GM21381 (cell line): ENCODE data around the gene ADAMTS16.

Experiments used
- ATAC-seq: cut with Tn5 transposase; IDR thresholded peaks from one replicate; pipeline ENCODE4 v1.9.1; 2021; ENCODE audit warnings: mild to moderate bottlenecking, moderate library complexity; ENCODE audit not compliant: unreplicated experiment

The ADAMTS16 gene

DNA sequence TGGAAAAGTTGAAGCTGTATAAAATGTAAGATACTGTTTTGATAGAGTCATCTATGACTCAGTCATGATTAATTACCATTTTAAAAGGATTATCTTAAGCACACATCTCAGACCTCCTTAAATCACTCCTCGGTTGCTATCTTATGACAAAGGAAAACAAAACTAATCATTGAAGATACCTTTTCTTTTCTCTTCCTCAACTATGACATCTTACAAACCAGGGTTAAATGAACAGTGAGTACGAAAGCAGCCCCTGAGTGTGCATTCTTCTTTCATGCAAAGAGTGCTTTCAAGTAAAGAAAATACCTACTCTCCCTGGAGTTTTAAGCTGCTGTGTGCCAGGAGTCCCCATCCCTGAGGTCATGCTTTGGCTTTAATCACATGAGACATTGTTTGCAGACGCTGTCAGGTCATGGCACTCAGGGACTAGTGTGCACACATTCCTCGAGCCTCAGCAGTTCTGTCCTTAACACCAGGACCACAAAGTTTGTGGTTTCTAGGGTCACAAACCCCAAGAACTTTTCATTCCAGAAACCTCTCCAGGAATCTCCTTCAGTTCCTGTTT is 195.7 kb downstream of the ADAMTS16 start:
- ATAC-seq: no peak

DNA sequence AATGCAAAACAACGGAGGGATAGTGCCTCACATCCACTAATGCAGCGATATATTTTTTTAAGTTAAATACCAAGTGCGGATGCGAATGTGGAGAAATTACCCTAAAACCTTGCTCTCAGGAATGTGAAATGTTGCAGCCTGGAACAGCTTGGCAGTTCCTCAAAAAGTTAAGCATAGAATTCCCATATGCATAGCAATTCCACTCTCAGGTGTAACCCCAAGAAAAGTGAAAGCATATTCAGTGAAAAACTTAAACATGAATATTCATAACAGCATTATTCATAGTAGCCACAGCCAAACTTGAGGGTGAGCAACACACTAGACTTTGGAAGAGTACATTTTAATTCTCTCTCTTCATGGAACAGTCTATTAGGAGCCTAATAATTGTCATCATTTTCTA is 199.1 kb downstream of the ADAMTS16 start:
- ATAC-seq: no peak

DNA sequence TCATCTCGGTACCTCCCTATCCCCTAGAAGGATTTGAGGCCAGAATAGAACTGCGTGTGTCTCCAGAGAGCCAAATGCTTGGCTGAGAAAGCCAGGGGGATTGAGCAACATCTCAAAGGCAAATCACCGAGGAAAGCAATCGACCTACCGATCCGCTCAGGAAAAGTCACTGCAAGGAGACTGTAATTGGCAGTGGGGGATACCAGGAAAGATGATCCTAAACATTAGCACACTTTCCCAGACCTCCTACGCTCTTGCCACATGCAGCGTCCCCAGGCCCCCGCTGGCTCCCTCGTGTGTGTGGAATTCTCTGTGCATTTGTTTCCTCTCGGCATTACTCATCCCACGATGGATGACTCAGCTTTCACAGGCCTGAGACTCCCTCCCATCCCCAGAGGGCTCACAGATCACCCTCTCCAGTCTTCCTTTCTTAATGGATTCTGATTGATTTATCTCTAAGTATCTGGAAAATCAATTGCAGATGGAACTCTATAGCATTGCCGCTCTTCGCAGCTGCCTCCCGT is 200.1 kb downstream of the ADAMTS16 start:
- ATAC-seq: no peak

DNA sequence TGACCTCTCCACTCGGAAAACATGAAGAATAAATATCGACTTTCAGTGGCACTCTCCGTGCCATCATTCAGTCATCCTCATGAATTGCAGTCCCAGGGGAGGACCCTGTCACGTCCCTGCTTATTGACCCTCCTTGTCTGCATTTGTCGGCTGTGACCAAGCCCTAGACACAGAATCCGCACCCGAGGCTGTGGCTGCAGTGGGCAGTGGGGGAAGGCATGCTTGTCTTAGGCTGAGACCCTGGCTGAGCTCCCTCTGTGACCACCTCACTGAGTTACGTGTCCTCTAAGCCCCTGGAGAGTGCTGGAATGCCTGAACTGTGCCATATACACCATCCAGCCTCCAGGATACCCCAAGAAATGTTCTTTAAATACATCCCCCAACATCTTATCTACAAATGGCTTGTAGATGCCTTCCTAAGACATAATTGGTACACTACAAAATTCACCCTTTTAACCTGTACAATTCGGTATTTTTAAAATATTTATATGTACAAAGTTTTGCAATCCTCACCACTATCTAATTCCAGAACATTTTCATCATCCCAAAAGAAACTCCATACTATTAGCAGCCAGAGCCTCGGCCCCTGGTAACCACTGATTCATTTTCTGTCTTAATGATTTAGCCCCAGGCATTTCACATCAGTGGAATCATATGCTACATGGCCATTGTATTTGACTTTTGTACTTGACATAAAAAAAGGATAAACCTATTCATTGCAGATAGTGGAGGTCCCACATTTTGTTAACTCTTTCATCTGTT is 201.6 kb downstream of the ADAMTS16 start:
- ATAC-seq: no peak

DNA sequence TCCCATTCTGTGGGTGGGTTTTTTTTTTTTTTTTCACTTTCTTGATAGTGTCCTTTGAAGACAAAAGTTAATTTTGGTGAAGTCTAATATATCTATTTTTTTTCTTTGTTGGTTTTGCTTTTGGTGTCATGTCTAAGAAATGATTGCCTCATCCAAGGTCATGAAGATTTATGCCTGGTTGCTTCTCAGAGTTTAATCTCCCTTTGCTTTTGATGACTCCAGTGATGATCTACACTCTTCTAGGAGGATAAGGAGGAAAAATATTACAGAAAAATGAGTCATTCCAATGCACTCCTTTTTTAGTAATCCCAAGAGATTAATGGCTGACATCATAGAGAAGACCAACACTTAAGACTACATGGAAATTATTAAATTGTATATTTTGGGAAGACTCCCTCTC is 202.7 kb downstream of the ADAMTS16 start:
- no peak for ATAC-seq

DNA sequence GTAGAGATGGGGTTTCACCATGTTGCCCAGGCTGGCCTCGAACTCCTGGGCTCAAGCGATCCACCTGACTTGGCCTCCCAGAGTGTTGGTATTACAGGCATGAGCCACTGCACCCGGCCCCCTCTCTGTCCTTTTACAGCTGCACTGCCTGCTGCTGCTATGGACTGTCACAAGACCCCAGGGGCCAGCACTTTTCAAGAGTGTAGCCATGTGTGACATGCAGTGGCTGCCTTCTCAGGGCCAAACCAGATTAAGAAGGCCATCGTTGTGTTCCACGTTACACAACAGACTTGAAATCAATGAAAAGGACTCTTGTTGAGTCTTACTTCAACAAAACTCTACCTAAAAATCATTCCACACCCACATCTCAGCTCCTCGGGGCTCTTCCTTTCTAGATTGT is 203.4 kb downstream of the ADAMTS16 start:
- no peak for ATAC-seq

DNA sequence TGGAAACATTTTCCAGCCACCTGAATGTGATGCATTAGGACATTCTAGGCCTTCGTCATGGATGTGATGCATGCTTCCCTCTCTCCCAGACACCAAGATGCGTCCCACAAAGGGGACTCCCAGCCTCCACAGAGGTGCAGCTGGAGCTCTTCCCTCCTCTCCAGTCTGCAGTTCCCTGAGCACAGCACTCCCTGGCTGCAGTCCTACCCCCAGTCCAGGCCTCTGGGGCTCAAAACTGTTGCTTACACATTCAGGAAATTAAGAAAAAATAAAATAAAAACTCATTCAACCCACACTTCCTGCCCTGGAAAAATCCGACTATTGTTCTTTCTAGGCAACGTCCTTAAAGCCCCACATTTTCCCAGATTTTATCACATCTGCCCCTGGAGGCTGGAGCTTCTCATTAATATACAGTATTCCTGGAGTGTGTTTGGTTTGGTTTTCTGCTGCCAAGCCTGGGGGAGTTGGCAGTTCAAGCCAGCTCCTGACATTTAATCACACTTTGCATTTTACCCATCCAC is 204.0 kb downstream of the ADAMTS16 start:
- ATAC-seq: no peak

DNA sequence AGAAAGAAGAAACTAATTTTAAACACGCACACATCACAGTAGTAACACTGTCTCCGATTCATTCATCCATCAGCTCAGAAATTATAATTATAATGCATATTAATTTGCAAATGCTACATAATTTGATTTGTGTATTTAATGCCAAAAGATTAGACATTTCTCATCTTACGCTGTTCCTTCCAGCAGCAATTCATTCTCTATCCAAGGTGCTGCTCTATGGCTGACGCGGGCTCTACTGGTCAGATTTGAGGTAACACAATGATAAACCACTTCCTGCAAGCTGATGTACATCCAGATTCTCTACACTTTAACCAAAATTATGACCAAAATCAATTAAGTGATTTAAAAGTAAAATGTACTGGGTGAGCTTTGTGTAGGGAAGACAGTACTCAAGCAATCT is 204.5 kb downstream of the ADAMTS16 start:
- no peak for ATAC-seq

DNA sequence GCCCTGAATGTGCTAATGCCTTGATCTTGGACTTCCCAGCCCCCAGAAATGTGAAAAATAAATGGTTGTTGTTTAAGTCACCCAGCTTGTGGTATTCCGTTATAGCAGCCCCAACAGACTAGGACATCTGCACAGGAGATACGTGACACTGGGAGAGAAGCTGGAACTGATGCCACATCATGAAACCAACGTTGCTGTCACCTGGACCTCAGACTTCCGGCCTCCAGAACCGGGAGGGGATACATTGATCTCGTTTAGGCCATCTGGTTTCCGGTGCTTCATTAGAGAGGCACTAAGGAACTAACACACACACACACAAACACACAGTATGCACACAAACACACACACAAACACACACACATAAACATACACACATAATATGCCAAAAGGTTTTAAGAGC is 207.3 kb downstream of the ADAMTS16 start:
- no peak for ATAC-seq

DNA sequence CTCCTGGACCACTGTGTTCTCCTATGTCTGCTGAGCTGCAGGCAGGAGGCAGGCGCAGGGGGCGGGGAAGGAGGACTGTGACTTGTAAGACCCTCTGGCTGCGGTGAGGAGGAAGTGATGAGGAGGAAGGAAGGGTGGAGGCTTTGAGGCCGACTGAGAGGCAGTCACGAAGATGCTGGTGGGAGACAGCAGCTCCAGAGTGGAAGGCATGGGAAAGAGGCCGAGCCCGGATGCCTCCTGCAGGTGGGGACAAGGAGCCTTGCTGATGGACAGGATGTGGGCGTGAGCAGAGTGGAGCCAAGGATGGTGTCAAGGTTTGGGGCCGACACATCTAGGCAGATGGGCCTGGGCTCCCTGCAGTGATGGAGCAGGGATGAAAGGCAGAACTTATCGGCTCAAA is 208.0 kb downstream of the ADAMTS16 start:
- ATAC-seq: no peak

DNA sequence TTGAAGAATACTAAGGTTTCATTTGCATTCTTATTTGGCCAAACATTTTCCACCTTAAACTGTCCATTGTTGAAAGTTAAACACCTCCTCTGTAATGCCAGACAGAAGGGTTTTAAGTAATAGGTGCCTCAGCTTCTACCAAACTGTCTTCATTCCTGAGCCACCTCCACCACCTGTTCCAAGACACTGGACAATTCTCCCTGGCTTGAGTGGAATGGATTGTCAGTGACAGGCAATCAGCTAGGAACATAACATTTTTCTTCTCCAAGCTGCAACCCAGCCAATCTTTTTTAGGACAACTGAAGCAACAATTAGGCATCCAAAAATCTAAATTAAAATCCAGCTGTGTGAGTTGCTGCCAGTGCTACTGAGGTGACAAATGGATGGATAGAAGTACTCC is 208.4 kb downstream of the ADAMTS16 start:
- no peak for ATAC-seq

DNA sequence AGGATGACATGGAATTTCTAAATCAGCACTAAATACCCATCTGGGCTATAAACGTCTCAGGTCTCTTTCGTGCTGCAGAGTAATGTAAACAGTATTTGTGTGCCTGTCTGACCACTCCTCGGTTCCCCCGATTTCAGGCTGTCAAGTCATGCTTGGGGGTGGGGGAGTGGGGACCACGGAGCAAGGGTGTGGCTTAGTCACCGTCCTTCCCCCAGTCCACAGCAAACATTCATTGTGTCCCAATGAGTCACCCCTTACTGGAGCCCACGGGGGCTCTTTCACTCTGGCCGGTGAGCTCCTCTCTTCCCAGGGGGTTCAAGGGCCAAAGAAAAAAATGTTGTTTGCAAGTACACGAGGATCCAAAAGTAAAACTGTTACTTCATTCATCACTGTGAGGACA is 210.0 kb downstream of the ADAMTS16 start:
- ATAC-seq: no peak

DNA sequence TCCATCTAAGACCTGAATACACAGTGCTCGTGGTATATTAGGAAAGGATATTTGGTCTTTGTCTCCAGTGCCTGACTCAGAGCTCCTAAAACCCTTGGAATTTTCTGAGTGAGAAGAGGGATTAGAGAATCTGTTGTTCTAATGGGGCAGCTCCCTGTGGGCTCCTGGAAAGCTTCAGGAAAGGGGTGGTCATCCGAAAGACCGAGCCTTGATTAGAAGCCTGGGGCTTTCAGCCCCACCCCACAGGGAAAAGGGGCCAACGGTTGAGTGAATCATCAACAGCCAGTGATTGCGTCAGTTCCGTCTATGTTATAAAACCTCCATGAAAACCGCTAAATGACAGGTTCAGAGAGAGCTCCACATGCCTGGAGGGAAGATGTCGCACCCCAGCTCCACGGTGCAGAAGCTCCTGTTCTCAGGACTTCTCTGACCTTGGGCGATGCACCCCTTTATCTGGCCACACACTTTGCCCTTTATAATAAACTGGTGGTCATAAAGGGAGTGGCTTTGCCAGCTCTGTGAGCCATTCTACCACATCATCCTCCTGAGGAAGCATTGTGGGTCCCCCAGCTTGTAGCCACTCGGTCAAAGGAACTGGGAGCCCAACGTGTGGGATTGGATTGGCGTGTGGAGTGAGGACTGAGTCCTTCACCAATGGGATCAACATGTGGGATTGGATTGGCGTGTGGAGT is 211.3 kb downstream of the ADAMTS16 start:
- ATAC-seq: no peak

DNA sequence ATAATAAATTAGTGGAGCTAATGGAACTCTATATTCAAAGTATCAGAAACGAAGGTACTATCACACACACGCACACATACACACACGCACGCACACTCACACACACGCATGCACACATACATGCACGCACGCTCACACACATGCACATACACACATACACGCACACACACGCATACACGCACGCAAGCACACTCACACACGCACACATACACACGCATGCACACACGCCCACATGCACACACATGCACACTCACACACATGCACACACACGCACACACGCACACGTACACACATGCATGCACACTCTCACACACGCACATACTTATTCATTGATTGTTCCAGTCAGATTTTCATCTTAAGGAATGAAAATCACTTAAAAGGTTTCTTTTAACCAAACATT is 212.5 kb downstream of the ADAMTS16 start:
- no peak for ATAC-seq

DNA sequence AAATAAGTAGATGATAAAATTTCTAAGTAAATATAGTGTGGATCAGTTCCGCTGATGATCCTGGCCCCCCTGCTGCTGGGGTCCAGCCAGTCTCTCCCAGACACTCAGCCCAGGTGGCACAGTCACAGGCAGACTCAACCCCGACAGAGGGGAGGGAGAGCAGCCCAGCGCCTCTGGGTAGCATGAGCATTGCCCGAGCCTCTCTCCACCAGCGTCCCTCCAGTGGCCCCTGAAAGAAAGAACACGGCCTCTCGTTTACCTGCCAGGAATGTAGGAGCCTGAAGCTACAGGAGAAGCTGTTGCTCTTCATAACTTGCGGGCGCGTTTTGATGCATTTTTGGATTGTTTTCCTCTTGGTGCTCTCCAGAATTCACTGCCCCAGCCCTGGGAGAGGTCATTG is 213.6 kb downstream of the ADAMTS16 start:
- ATAC-seq: no peak

DNA sequence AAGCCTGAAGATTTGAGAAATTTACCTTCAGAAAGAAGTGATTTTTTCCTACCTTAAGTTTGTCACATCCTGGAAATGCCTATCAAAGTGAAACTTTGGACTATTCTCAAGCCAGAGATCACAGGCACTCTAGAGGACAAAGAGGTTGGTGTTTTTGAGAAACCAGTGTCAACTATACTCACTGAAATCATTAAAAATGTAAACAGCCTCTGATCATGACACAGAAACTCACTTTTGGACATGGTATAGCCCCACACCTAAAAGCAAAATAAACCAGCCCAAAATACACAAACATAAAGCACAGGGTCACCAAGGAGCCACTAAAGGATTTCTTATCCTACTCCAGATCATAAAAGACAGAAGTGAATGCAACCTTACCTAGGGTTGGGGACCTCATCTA is 216.6 kb downstream of the ADAMTS16 start:
- ATAC-seq: no peak

DNA sequence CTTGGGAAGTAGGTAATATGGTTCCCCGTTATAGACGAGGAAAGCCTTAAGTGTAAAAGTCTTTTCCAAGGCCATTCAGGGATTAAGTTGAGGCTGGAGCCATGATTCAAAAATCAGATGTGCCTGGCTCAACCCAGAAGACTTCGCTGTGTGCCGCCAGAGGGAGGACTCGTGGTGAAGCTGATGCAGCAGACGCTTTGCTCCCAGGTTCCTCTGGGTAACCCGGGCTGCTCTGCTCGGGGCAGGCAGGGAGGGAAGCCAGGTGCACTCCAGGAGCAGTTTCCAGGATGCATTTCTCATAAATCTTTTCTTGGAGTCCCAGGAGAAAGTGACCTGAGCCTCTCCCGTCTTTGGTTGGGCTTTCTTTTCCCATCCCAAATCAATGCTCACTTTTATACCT is 219.5 kb downstream of the ADAMTS16 start:
- no peak for ATAC-seq

DNA sequence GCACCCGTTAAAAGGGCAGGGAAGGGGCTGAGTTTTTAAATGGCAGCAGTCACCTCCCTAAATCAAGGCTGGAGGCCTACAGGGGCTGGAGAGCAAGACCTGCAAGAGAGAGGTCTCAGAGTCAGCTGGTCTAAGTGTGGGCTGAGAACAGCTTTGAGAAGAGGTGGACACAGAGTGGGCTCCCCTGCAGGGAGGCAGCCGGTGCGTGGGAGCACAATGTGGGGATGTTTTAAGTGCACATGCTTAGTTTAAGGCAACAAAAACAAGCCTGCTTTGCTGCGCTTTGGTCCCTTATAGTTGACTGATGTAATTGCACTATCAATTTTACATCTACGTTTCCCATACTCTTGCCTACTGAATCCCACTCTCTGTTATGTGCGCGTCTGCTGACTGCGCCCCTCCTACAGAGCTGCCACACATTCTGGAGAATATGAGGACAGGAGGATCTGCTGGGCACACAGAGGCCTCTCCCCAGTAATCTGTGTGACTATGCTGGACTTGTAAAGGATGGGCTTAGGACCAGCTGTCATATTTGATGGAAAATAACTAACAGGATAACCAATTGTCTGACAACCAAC is 220.3 kb downstream of the ADAMTS16 start:
- no peak for ATAC-seq

DNA sequence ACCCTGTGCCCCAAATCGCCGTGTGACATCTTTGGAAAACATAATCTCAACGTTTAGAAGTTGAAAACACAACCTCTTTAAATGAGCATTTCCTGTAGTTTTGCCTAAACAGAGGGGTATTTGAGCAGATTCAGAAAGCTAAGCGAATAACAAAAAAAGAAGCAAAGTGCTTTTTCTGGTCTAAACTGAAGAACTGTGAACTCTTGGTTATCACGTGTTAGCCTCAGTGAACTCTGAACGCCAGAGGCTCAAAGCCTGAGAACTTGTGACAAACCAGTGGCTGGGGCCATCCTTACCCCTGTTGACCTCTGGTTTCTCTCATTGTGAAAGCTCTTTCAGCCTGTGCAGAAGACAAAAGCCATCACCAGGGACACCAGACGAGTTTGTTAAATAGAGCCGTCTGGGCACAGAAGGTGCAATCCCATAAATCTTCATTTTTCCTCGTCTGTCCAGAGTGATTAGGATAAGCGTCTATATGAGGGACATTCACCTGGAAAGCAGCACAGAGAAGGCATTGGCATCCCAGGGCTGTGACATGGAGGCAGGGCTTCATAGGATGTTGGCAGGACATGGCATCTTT is 220.9 kb downstream of the ADAMTS16 start:
- no peak for ATAC-seq

DNA sequence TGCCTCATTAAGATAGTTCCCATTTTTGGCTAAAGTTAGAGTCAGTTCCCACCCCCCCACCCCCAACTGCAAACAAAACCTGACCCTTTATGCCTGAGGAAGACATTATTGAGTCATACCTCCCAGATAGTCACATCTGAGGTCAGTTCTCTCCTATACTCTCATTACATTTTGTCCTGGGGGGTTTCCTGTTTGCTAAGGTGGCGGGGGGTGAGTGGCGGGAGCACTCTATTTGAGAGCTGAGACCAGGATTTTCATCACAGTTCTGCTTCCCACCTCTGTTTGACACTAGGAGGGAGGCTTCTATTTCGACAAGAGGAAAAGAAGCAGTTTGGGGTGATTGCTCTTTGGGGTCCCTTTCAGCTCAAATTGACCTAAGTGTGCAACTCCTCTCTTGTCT is 222.9 kb downstream of the ADAMTS16 start:
- no peak for ATAC-seq

DNA sequence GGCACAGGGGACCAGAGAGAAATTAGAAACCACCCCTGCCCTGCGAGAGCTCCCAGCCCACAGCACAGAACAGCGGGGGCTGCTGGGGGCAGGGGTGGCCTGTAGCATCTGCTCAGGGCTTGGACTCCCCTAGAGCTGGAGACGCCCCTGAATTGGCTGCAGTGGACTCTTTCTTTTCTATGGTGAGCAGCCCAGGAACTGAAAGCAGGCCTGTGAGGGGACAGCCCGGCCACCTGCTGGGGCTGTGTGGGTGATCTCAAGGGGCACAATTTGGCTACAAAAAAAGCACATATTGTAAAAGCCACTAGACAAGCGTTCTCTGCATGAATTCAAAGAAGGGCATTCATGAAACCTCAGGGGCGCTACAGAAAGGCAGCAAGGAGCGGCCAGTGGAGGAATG is 224.8 kb downstream of the ADAMTS16 start:
- no peak for ATAC-seq
